Pons (tissue), 1 donor: ENCODE data around the gene TBC1D22A.

Experiments
- DNase-seq: peaks from one replicate; pipeline ENCODE4 v3.0.0-alpha.2; 2016; ENCODE audit warnings: low spot score

The TBC1D22A gene

DNA sequence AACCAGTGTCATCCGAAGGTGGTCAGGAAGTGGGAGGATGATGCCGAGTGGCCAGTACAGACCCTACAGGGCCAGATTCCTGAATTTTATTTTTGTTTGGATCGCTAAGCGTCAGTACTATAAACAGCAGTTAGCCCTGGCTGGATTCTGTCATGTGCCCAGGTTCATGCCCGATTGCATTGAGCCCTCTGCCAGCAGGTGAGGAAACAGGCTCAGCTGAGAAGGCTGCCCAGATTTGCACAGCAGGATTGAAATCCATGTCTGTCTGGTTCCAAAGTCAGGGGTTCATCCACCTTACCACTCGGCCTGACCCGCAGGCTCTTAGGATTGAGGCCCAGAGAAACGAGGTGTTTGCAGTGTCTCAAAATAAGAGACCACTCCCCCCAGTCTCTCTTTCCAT, 9.1 kb upstream of the TBC1D22A start:
- DNase-seq: no peak

DNA sequence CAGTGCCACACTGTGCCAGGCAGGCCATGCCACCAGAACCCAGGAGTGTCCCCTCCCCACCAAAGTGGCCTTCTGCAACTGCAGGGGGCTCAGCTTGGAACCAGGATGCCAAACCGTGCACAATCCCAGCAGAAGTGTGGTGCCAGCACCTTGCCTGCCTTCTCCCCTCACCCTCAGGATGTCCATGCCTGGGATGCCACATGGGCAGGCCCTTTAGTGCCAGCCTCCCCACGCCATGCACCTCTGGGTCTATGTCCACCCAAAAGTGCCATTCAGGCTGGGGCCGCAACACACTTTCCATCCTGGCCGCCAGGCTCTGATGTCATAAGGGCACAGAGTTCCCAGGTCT, 8.7 kb upstream of the TBC1D22A start:
- DNase-seq: no peak

GRCh38 chr22:46754110-46754799, 8.2 kb upstream of the TBC1D22A start:
- DNase-seq: no peak

DNA sequence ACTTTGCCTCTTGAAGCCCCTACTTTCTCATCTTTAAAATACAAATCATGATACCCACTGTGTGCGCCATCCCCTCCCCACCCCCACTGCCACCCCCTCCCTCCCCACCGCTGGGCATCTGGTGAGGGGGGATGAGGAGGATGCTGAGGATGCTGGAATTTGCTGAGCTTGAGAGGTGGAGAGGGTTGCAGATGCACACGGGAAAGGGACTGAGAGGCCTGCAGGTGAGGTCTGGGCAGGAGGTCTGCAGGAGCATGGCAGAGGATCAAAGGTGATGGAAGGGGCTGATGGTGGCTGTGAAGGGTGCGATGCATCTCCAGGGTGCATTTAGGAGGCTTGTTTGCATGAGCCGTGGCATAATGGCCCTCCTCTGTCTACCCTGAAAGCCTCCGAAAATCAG, 7.6 kb upstream of the TBC1D22A start:
- DNase-seq: no peak

DNA sequence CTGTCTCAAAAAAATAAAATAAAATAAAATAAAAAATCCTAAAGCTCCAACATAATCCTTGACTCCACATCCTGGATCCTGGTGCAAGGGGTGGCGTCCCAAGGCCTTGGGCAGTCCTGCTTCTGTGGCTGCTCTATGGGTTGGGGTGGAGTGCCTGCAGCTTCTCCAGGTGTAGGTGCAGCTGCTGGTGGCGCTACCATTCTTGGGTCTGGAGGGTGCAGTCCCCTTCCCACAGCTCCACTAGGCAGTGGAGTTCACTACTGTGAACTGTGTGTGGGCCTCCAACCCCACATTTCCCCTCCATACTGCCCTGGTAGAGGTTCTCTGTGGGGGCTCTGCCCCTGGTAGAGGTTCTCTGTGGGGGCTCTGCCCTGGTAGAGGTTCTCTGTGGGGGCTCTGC, 6.9 kb upstream of the TBC1D22A start:
- DNase-seq: no peak

- no peak for DNase-seq
These were observed 6.4 kb upstream of the TBC1D22A start for GRCh38 chr22:46756097-46756496.

DNA sequence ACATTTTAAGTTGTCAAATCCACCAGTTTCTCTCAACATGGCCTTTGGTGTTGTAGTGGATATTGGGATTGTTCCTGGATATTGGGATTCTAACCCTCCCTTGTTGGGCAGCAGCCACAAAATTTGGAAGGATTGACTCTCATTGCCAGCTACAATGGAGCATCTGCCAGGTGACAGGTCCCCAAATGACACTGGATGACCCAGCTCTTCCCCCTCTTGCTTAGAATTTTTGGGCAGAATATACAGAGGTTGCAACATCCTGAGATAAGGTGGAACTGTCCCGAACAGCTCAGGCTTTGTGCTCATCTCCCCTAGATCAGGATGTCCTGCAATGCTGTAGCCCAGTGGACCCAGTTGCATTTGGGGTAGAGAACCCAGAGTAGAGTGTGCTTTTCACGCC, 5.3 kb upstream of the TBC1D22A start:
- DNase-seq: no peak

DNA sequence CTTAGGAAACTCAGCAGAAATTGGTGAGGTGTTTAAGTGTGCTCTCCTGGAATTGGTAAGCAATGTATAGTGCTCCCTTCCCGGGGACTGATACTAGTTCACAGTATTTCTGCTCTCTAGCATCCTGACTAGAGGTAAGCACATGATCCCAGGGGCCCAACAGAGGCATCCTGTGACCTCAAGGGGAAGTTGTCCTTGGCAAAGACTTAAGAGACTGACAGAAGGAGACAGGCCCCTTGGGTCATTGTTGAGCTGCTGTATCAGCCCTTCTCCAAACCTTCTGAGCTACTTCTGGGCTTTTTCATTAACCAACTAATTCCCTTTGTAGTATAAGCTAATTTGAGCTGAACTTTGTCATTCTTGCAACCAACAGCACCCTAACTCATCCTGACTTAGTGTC, 4.3 kb upstream of the TBC1D22A start:
- DNase-seq: peak; percentile 58

DNA sequence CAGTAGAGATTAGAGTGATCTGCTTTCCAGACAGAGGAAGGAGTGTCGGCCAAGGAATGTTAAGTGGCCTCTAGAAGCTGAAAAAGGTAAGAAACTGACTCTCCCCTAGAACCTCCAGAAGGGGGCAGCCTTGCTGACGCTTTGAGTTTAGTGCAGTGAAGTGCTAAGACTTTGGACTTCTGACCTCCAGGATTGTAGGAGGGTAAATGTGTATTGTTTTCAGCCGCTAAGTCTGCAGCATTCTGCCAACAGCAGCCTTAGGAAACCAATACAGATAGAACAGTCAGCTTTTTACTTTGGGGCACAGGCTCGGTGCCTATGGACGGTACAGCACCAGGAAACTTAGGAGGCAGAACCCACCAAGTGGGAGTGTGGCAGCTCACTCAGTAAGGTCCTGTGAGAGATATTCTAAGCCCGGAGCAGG, 3.6 kb upstream of the TBC1D22A start:
- DNase-seq: peak; percentile 83

DNA sequence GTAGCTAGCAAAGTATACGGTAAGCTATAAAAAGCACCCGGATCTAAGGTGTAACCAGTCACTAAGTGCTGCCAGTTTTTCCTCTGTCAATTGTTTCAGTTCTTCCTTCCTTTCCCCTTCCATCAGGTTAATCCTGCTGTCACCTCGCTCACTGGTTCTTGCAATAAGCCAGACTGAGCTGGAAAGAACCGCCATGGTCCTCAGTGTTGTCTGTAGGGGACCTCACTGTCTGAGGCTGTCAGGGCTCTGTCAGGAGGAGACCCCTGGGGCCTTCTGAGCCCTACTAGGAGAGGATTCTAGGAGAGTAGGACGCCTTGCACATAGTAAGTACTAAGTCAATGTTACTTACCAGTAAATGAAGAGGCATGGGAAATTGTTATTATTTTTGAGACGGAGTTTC, 1.4 kb upstream of the TBC1D22A start:
- no peak for DNase-seq

GRCh38 chr22:46761539-46762237, 762 bp upstream of the TBC1D22A start:
- DNase-seq: no peak

DNA sequence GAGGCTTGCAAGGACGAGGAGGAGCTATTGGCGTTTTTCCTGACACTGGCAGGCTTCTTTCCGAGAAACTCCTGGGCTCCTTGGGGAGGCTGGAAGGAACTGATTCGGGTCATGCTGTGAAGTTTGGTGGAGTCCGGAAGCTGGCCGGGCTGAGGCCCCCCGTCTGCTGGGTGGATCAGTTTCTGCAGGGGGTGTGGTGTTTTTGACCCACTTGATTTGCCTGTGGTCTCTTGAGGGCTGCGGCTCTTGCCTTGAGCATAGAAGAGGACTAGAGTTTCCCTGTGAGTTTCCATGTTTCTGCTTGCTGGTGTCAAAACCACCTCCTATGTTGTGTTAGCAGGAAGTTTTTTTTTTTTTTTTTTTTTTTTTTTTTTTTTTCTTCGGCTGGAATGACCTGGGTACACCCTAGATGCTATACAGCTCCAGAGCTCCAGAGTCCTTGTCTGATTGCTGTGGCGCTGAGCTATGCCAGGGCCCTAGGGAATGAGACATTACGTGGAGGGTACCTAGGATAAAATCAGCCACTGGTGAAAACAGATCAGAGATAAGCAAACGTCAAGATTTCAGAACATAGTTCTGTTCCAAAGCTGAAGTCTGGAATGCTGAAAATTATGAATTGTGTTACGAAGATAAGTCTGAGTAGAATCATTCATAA, 728 bp downstream of the TBC1D22A start:
- no peak for DNase-seq

DNA sequence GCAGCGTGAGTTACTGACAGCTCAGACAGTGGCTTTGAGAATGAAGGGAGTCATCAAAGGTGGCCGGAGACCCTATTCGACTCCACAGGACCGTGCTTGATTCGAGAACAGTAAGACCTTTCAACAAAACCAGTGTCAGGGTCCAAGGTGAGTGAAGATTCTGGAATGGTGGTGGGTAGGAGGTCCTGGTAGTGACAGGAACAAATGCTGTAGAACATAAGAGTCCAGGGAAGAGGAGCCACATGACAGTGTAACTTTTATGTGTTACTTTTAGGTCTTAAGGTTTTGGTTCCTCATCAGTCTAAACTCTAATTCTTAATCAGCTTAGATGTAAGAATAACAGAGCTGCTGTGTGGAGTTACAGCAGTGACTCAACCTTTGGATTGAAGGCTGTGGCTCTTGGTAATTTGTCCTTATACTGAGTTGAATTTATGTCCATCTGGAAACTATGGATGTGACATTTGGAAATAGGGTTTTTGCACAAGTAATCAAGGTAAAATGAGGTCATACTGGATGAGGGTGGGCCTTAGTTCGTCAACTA, 1.8 kb downstream of the TBC1D22A start:
- no peak for DNase-seq

GRCh38 chr22:46764779-46765485, 2.5 kb downstream of the TBC1D22A start:
- no peak for DNase-seq

- no peak for DNase-seq
These were observed 4.2 kb downstream of the TBC1D22A start for GRCh38 chr22:46766611-46767010.

DNA sequence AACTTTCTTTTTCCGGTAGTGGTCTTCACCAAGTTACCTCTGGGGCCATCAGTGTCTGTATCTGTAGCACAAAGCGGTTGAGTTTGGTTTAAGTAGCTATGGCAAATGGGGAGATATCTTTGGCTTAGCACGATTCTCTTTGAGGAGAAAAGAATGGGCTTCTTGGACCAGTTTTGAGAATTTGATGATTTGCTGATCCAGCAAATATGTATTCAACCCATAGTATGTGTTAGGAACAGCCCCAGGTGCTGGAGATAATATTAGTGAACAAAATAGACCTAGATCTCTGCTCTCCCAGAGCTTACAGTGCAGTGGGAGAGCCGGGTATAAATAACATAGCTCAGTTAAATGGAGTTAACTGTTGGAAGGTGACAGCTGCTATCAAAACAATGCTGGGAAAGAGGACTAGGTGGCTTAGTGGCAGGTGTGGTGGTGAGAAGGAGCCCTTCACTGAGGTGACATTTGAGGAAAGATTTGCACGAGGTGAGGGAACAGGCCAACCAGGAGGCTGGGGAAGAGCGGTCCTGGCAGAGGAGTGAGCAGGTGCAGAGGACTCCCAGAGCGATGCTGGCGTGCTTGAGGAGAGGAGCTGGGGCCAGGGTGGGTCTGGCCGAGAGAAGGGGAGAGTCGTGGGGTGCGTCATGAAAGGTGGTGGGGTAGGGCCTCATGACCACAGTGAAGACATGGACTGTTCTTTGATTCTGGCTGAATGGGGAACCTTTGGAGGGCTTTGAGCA, 5.0 kb downstream of the TBC1D22A start:
- no peak for DNase-seq

- DNase-seq: peak; percentile 79
These were observed 6.8 kb downstream of the TBC1D22A start for GRCh38 chr22:46769191-46769675.

- DNase-seq: no peak
These were observed 7.3 kb downstream of the TBC1D22A start for GRCh38 chr22:46769706-46770105.

GRCh38 chr22:46770151-46770641, 7.7 kb downstream of the TBC1D22A start:
- no peak for DNase-seq

- peak; percentile 62 for DNase-seq
These were observed 8.3 kb downstream of the TBC1D22A start for GRCh38 chr22:46770726-46771125.

DNA sequence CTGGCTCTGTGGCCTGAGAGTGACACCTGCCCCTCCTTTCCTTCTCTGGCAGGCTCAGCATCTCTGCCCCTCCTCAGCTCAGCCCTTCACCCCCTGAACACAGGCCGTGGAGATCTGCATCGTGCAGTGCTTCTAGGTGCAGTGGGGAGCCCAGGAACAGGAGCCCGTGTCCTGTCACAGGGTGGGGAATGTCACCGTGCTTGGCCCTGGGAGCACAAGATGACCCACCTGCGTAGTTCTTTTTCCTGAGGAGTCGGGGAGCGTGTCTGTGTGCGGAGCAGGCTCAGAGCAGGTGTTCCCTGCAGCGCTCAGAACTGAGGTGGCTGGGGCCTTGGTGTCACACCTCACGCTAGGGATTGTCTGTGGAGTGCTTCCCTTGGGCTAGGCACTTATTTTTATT, 10.6 kb downstream of the TBC1D22A start:
- DNase-seq: no peak
